GM10248 (cell line): ENCODE results near the gene ENO1.
"Not testable (repeated sequence)": the region's sequence is repeated elsewhere in the genome, so short reads cannot be mapped to it uniquely, and the experiment has no call there.

ENCODE experiments used
- CTCF ChIA-PET: fragments of 300-600 bp; sonication (Branson Sonifier 250); formaldehyde crosslinking; extraction: SDS; loops from one replicate; lab custom pipeline; 2021; ENCODE audit warnings: antibody characterized with exemption; lab: Yijun Ruan, JAX
- POLR2A ChIA-PET: fragments of 350-650 bp; sonication (Branson Sonifier 250); formaldehyde crosslinking; extraction: SDS; loops from one replicate; lab custom pipeline; 2020; ENCODE audit warnings: antibody characterized with exemption; lab: Yijun Ruan, JAX
- DNase-seq: peaks from one replicate; pipeline ENCODE4 v3.0.0; 2012; ENCODE audit errors: extremely low spot score
- CTCF ChIP-seq: IDR thresholded peaks from 2 replicates; pipeline ENCODE4 v1.5.1; 2012; ENCODE audit warnings: mild to moderate bottlenecking, low read depth; ENCODE audit errors: extremely low read depth, missing control alignments, control extremely low read depth

ENO1 gene

GRCh38 chr1:8878448-8878697 is at the start of gene ENO1:
Gene ENO1 (minus strand): TSS chr1:8878686. CDS start chr1:8874908, 3,778 bp downstream.
- ChIA-PET CTCF (interaction anchor here (1.1 to 1.3 kb wide), 2 partner anchors 16 to 30 kb away, joined by 3 to 7 read pairs; no protein-coding TSS in a partner anchor), POLR2A (interaction anchor here (0.5 to 1.6 kb wide), 9 partner anchors 9 to 30 kb away, joined by 3 to 5 read pairs (median 3); no protein-coding TSS in a partner anchor)
- DNase-seq: no peak
- TF ChIP-seq CTCF: no peak

DNA sequence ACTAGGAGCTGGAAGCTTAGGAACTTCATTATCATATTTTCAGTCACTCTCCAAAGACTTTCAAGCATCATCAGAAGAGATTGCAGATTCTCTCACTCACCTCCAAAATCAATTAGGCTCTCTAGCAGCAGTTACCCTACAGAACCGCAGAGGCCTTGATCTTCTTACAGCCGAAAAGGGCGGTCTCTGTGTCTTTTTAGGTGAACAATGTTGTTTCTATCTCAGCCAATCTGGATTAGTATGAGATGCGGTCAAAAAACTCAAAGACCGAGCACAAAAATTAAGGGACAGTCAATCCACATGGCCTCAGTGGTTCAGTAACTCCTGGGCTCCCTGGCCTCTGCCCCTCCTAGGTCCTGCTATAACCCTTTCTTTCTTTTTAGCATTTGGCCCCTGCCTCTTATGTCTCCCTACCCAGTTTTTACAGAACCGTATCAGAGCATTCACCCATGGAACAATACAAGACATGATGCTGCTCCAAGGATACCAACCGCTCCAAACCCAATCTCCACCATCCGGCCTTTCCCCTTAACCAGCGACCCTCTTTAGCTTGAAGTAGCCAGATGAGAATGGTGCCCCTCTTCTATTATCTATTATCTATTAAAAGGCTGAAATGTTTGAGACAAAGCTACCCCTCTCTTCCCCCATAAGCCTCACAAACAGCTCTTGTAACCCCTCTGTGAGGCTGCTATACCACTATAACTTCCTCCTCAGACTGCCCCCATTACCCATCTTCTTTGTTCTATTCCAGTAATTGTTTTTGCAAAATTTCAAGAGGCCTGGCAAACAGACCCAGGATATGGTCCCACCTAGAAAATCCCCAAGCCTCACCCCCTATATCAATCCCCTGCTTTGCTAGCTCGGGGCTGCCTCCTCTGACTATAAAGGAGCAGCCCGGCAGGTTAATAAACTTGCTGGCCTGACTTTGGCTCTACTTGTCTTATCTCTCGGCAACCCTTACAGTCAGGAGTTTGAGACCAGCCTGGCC is 48.5 kb upstream of the ENO1 start:
- DNase-seq: no peak
- no peak for TF ChIP-seq CTCF
- ChIA-PET CTCF (interaction anchor here (1.0 to 1.4 kb wide), 3 partner anchors 9 to 78 kb away, joined by 3 to 5 read pairs (median 5); no protein-coding TSS in a partner anchor), POLR2A (interaction anchor here (0.6 kb wide), 1 partner anchor 805 kb away, joined by 3 read pairs; no protein-coding TSS in a partner anchor)

- no peak for TF ChIP-seq CTCF
- ChIA-PET POLR2A (interaction anchor here (0.6 kb wide), 1 partner anchor 804 kb away, joined by 3 read pairs; no protein-coding TSS in a partner anchor), CTCF (interaction anchor here (1.1 to 1.4 kb wide), 2 partner anchors 63 to 79 kb away, joined by 3 to 5 read pairs; no protein-coding TSS in a partner anchor)
- no peak for DNase-seq
These were observed 47.5 kb upstream of the ENO1 start for GRCh38 chr1:8925960-8926359.

DNA sequence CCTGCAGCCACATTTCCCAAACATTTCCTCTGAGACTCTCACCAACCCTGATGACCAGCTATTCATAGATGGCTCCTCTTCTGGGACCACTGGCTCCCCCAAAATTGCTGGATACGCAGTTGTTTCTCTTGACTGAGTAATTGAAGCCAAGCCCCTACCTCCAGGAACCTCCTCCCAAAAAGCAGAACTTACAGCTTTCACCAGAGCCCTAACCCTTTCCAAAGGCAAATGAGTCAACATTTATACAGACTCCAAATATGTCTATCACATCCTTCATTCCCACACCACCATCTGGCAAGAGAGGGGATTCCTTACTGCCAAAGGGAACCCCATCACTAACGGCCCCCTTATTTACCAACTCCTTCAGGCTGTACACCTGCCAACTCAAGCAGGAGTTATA is 46.9 kb upstream of the ENO1 start:
- CTCF ChIA-PET: interaction anchor here (1.1 to 12.7 kb wide), 3 partner anchors 64 to 79 kb away, joined by 3 to 85 read pairs (median 5); no protein-coding TSS in a partner anchor

GRCh38 chr1:8922962-8923361 is 44.5 kb upstream of the ENO1 start:
- CTCF ChIA-PET: interaction anchor here (1.4 to 12.7 kb wide), 2 partner anchors 64 to 82 kb away, joined by 5 to 85 read pairs; no protein-coding TSS in a partner anchor
- TF ChIP-seq CTCF: no peak
- DNase-seq: no peak
- POLR2A ChIA-PET: no interaction called here

More for the DNA sequence above, 46.9 kb upstream of the ENO1 start:
- DNase-seq: no peak
- TF ChIP-seq CTCF: no peak
- POLR2A ChIA-PET: no interaction called here

DNA sequence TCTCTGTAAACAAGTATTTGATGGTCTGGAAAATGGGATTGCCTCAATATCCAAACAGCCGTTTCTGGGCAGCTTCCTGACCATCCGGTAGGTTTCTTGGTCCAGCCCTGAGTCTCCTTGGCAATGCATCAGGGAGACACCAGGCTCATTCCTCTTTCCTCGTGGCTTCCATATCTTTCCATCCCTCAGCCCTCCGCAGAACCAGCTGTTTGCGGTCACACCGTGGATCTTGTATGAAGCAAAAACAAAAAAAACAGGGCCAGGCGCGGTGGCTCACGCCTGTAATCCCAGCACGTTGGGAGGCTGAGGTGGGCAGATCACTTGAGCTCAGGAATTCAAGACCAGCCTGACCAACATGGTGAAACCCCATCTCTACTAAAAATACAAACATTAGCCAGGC is 39.0 kb upstream of the ENO1 start:
- POLR2A ChIA-PET: interaction anchor here (0.5 kb wide), 1 partner anchor 12 kb away, joined by 3 read pairs; no protein-coding TSS in a partner anchor
- CTCF ChIA-PET: interaction anchor here (0.8 to 12.7 kb wide), 14 partner anchors 10 to 574 kb away, joined by 3 to 85 read pairs (median 4); no protein-coding TSS in a partner anchor
- not testable (repeated sequence) for DNase-seq
